ENCODE data around the gene CD274. TPM values are rescaled to one million over a fixed set of nuclear protein-coding genes. Genes with fewer than 3 reads are reported as not detected.
"Not testable (repeated sequence)": the region's sequence is repeated elsewhere in the genome, so short reads cannot be mapped to it uniquely, and the experiment has no call there.

Gene CD274
- total RNA-seq, 1 experiment from 2014 or later = 4.9 TPM

DNA sequence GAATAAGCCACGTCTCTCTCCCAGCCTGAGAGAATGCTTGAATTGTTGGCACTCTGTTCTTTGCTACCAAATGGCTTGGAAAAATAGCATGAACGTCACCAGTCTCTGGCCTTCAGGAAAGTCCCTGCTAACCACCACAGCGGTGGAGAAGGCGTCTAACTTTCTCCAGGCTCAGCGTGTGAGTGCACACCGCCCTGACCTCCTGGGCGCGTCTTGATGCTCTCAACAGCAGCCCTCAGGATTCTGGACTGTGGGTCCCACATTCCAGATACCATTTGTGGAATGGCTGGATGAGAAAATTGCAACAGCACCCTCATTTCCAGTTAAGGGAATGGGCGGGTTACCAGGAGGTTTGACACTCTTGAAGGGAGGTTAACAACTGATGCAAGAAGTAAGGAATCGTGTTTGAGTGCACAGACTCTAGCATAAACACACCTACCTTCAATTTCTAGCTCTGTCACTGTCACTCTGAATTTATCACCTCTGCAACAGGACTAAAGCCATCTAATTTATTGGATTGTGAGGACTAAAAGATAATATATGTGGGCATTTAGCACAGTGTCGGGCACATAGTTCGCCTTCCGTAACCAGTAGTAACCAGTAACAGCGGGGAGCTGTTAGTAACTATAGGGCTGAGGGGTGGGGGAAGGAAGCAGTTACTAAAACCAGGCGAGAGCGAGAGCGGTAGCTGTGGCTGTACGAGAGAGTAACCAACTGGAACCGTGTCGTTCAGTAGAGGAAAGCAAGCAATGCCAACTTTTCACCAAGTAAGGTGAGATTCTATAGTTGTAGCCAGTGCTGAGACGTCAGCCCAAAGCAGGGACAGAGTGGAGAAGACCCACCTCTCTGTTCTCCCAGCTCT, 11.8 kb upstream of the CD274 start:
- DNase-seq (ENCODE audit: low read depth) = peak; percentile 66

DNA sequence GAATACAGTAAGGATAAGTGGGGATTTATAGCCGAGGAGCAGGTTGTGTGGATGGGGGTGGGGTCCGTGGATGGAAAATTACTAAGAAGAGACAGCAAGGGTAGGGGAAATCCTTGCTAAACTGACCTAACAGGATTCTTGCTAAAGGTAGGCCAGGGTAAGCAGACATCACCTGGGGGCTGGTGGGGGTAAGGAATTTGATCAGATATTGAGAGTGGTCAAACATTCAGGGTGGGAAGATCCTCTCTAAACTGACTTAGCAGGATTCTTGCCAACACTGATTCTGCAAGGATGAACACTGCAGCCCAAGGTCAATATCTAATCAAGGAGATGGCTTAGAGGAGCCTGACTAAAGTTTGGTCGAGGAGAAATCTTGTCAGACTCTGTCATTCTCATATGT, 9.9 kb upstream of the CD274 start:
- no peak for DNase-seq (ENCODE audit: low read depth)

DNA sequence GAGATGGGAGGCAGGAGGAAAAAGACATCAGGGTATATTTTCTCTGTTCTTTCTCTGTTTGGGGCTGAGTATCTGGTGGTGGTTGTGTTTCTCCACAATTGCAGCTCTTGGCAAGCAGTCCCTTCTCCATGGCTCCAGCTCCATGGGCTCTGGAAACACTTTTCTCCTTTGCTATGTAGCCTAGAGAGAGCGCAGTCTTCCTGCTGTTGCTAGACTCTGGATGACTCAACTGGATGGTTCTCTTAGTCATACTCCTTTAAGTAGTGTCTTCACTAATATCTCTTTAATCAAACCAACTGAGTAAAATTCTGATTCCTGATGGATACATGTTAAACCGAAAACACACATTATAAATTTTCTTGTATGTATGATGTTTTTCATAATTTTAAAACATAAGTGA, 9.3 kb upstream of the CD274 start:
- DNase-seq (ENCODE audit: low read depth) = peak; percentile 73

DNA sequence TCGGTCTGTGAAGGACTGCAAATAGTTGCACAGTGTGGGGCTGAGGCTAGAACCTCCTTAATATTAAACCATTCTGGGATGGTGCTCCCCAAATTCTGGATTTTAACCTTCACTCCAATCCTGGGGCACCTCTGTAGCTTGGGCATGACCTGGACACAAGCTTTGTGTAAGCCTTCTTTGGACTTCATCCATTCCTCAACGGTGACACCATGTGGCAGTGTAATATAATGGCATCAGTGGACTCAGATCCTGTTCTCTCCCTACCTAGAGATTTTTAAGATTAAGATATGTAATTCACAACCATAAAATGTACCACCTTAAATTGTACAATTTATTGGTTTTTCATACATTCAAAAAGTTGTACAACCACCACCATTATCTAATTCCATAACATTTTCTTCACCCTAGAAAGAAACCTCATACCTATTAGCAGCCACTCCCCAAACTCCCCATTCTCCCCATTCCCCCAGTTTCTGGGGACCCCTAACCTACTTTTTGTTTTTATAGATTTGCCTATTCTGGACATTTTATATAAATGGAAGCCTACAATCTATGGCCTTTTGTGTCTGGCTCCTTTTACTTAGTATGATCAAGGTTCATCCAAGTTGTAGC, 7.8 kb upstream of the CD274 start:
- DNase-seq (ENCODE audit: low read depth) = peak; percentile 58

DNA sequence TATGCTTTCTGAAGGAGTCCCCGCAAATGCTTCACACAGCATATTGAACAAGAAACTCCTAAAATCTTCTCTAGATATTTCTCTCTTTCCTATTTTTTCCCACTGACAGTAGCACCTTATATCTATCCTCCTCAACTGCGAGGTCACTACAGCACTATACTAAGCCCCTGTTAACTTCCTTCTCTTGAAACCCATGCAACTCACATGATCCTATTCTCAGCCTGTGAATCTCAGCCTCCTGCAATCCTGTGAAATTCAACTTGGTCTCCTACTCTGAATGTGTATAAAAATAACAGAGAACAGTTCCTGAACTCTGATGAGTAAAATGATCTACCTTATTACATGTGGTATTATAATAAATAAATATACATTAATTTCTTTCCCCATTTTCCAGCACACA, 6.5 kb upstream of the CD274 start:
- DNase-seq (ENCODE audit: low read depth) = no peak

DNA sequence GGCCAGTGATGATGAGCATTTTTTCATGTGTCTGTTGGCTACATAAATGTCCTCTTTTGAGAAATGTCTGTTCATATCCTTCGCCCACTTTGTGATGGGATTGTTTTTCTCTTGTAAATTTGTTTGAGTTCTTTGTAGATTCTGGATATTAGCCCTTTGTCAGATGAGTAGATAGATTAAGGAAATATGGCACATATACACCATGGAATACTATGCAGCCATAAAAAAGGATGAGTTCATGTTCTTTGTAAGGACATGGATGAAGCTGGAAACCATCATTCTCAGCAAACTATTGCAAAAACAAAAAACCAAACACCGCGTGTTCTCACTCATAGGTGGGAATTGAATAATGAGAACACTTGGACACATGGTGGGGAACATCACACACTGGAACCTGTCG, 5.2 kb upstream of the CD274 start:
- not testable (repeated sequence) for DNase-seq (ENCODE audit: low read depth)

DNA sequence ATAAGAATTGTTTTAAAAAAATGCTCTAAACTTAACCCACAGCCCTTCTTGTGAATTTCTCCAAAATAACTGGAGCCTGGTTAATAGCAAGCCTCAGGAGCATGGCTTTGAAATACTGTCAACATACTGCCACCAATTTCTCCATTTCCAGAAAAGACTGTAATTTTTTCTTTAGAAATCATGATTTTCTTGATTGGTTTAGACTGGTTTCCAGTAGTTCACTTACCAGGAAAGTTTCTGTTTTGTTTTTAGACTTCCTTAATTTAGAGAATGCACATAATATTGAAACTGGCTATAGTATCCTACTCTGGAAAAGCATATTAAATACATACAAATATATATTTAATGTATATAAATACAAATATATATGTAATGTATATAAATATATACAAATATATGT, 4.5 kb upstream of the CD274 start:
- no peak for DNase-seq (ENCODE audit: low read depth)

DNA sequence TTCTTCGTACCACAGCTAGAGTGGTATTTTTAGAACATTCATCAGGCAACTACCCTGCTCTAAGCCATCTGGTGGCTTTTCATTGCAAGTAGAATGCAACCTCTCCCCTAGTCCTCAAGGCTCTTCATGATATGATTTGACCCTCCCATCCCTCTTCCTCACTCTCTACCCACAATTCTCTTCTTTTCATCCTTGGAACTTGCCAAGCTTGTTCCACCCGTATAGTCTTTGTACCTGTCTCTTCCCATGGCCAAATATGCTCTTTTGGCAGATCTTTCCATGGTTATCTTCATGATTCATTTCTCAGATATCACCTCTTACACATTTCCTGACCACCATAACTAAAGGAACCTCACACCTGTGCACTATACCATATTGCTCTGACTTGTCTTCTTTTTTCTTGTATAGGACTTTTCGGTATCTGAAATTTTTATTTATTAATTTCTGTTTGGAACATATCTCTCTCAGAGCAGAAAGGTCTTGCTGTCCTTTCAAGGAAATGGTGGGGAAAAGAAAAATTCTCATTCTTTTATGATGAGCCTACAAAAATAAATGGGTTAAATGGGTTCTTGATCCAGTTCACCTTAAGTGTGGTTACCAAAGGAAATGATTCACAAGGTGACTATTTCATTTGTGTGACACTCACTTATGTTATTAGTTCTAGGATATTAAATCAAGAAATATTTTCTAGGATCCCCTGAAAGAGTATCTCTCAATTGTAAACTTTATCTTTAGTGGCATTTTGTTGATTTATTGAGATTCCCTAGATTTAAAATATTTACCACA, 3.7 kb upstream of the CD274 start:
- DNase-seq (ENCODE audit: low read depth) = peak; percentile 13

DNA sequence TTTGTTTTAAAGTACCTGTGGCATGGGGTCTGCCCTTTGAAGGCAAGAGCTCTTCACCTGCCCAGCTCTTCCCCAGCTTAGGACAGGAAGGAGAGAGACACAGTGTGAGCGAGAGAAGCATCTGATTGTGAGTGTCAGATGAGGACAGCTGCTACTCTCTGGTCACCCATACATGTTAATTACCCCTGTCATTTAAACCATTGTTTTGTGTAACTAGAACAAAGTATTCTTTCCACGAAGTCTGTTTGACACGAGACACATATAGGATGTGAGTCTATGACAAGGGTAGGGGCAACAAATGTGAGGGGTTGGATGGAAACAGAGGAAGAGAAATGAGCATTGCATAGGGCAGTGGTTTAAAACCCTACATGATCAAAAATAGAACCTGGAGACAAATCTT, 3.0 kb upstream of the CD274 start:
- DNase-seq (ENCODE audit: low read depth) = no peak

DNA sequence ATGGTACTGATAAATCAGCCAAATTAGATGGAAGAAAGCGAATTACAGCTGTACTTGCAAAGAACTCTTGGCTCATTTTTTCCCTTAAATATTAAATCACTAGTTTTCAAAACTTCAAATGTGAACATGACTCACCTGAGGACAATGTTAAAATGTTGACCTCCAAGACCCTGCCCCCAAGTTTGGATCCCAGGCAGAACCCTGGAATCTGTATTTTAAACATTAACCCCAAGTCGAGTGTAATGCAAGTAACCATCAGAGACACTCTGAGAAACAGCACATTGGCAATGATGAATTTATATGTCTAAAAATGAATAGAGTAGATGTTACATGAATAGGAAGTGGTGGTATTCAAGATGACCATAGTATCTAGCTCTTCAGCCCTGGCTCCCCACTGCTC, 2.3 kb upstream of the CD274 start:
- no peak for DNase-seq (ENCODE audit: low read depth)

DNA sequence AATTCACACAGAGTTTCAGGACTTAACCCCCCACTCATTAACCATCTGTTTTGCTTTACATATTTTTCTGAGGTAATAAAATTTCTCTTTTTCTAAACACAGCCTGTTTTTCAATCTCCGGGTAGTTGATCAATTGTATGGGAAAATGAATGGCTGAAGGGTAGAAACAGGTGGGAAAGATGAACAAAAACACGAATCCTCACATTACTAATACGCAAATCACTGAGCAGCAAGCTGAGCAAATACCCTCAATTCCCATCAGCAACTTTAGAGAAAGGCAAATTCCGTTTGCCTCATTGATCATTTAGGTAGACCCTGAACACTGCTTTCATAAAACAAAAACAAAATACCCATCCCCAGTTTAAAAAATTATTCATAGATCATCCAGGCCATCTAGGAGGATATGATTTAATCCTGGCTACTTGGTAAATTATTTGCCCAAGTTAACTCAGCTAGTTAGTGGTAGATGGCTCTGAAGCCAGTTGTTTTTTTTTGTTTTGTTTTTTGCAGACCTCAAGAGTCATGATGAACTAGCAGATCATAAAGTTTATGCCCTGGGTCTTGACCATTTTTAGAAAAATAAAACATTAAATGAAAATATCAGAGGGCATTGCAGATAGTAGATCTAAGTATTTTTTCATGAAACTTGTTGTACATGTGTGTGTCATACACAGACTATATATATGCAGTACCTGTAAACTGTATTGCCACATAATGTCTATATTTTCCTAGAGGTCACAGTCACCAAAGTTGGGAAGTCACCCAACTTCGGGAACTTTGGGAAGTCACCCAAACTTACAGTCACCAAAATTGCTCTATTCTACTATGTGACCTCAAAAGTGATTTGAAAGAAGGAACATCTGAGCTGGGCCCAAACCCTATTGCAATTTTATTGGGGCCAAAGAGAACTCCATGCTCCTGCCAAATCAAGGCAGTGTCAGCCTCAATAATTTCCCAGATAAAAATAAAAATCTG, 1.6 kb upstream of the CD274 start:
- no peak for DNase-seq (ENCODE audit: low read depth)

DNA sequence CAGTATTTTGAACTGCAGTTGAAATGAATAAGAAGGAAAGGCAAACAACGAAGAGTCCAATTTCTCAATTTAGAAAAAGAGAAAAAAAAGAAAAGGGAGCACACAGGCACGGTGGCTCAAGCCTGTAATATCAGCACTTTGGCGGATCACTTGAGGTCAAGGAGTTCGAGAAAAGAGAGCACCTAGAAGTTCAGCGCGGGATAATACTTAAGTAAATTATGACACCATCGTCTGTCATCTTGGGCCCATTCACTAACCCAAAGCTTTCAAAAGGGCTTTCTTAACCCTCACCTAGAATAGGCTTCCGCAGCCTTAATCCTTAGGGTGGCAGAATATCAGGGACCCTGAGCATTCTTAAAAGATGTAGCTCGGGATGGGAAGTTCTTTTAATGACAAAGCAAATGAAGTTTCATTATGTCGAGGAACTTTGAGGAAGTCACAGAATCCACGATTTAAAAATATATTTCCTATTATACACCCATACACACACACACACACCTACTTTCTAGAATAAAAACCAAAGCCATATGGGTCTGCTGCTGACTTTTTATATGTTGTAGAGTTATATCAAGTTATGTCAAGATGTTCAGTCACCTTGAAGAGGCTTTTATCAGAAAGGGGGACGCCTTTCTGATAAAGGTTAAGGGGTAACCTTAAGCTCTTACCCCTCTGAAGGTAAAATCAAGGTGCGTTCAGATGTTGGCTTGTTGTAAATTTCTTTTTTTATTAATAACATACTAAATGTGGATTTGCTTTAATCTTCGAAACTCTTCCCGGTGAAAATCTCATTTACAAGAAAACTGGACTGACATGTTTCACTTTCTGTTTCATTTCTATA, 602 bp upstream of the CD274 start:
- no peak for DNase-seq (ENCODE audit: low read depth)

DNA sequence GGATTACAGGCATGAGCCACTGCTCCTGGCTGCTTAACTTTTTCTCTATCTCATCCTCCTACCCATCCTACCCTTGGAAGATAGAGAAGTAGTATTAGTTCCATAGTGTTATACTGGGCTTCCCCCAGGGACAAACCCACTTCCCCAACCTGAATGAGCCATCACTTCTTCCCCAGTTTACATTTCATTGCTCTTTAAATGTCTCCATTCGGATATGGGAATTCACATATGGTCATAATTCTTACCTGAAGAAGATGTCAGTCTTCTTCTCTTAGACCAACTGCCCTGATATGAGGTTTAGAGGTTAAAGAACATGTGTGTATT, 1.9 kb downstream of the CD274 start:
- DNase-seq (ENCODE audit: low read depth) = no peak

DNA sequence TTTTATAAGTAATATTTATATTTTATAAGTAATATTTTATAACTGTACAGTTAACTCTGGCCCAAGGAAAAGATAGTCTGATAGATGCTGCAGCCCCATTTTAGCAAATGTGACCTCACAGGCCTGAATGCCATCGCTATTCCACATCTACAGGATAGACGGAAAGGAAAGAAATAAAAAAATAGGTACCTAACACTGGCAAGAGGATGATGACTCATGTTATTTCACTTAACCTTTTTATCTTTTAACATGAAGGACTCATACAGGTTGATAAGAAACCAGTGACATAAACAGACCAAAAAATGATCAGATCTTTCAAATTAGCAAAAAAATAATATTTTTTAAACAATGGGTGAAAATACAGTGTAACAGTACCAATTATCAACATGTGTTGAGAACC, 2.7 kb downstream of the CD274 start:
- no peak for DNase-seq (ENCODE audit: low read depth)

DNA sequence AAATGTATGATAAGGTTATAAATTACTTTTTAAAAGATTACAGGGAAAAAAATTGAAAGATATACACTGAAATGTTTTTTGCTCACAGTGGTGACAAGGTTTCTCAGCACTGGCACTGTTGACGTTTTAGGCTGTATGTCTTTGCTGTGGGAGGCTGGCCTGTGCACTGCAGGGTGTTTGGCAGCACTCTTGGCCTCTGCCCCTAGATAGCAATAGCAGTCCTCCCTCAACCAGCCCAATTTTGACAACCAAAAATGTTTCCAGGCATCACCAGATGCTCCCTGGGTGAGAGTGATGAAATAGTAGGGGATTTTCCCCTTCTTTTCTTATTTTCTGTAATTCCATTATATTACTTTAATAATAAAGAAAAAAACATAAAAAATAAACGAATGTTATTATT, 3.3 kb downstream of the CD274 start:
- DNase-seq (ENCODE audit: low read depth) = peak; percentile 15

DNA sequence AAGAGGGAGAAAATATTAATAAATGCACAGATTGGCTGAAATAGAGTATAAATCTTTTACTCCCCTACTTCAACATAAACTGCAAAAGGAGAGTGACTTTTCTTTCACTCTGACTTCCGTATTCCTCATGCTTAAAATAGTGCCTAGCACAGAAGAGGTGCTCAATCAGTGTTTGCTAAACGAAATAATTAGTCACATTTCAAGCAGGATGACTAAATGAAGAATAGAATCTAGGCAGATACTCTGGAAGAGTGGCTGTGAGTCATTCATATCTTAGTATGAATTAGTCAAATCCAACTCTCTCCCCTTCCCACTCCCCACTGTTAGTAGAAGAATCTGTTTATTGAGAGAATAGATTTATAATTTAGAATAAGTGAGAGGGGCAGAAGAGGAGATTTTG, 4.8 kb downstream of the CD274 start:
- peak; percentile 67 for DNase-seq (ENCODE audit: low read depth)

DNA sequence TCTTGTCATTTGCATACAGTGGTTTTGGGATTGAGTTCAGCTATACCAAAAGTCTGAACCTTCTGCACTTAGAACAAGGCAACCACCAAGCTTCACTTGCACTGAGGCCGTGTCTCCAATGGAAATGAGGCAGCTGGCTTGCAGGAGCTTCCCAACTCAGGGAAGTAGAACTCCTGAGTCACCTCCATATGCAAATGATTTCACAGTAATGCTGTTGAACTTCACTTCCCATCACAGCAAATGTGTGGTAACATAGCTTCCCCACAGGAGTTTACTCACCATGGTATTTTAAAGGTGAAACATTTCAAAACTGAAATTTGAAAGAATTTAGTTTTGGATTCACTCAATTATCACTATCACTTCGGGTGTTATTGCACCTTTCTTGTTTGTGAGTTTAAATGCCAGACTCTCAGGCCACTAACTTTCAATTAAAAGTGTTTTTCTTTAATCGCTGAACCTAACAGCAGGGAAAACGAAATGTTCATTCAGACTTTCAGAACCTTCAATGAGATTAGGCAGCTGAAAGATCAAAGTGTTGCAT, 9.0 kb downstream of the CD274 start:
- DNase-seq (ENCODE audit: low read depth) = no peak

DNA sequence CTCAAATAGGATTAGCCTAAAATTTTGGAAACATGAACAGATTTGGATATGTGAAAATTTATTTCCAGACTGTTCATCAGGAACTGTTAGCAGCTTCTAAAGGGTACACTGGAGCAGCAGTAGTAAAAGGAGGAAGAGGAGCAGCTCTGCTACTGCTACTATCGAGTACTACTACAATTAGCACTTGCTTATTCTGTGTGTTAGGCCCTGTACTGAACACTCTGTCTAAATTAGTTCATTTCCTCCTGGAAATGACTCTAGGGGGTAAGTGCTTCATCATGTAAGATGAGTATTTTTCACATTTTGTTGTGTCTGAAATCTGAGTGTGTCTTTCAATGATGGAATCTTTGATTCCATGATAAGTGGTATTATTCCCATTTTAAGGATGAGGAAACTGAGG, 9.8 kb downstream of the CD274 start:
- DNase-seq (ENCODE audit: low read depth) = no peak

DNA sequence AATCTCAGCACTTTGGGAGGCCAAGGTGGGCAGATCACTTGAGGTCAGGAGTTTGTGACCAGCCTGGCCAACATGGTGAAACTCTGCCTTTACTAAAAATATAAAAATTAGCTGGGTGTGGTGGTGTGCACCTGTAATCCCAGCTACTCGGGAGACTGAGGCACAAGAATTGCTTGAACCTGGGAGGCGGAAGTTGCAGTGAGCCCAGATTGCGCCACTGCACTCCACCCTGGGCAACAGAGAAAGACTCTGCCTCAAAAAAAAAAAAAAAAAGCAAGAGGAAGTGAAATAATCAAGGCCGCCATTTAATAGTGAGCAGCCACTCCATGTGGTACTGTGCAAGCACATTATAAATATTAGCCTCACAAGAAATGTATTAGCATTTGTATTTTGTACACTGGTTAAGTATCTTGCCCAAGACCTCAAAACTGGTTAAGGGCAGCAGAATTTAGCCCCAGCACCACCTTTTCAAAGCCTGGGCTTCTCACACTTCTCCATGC, 14.5 kb downstream of the CD274 start:
- not testable (repeated sequence) for DNase-seq (ENCODE audit: low read depth)

DNA sequence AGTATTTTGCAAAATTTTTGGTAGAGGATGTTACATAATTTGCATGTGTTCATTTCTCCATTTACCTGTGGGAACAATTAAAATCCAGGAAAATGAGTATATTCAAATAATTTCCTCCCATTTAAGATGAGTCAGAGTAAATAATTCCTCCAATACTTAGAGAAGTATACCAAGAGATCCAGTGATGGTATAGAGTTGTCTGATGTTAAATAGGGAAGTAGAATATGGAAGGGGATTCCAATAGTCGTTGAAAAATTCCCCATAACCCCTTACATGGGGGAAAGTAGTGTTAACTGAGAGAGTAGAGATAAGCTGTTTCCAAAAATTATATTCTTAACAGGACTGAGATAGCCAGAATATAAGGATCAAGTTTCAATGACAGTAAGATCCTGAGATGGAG, 15.7 kb downstream of the CD274 start:
- DNase-seq (ENCODE audit: low read depth) = no peak
